GM19455 (cell line): ENCODE measurements around the gene RBP7.

Experiments used
- ATAC-seq: cut with Tn5 transposase; IDR thresholded peaks from one replicate; pipeline ENCODE4 v1.9.1; 2021; ENCODE audit not compliant: unreplicated experiment

The RBP7 gene

DNA sequence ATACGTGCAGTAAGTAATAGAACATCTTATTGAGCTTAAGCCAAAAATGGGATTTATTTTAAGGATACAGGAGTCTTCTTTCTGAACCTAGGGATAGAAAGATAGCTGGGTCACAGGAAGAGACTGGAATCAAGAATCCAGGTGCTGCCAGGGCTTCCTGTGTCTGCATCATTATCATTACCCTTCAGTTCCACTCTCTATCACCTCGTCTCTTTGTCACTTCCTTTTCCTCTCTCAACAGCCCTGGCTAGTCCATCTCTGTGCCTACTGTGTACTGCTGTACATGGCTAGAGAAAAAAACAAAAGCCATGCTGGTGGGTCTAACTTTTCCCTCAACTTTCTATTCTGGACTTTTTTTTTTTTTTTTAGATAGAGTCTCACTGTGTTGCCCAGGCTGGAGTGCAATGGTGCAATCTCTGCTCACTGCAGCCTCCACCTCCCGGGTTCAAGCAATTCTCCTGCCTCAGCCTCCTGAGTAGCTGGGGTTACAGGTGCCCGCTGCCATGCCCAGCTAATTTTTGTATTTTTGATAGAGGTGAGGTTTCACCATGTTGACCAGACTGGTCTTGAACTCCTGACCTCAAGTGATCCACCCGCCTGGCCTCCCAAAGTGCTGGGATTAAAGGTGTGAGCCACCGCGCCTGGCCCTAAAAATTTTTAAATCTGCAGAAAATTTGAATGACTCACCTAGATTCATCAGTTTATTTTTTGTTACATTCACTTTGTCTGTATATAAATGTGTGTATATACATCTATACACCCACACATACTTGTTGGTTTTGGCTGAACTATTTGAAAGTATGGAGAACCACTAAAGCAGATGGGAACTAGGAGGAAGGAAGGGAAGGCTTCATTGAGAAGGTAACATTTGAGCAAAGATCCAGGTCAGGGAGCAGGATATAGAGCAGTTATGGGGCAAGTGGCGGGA, 67.7 kb downstream of the RBP7 start:
- ATAC-seq = no peak

DNA sequence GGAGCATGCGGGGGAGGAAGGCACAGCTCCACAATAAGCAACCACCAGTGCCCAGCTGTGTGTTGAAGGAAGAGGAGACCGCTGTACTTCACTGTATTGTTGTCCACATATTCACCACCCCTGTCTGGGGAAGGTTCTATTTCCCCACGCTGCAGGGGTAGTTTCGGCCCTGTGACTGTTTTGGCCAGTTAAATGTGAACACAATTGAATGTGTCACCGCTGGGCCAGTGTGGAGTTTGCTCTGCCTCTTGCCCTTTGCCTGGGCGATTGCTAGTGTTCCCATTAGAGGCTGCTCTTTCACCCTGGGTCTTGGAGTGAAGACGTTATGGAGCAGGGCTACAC, 68.3 kb downstream of the RBP7 start:
- no peak for ATAC-seq
